K562 (cell line): ENCODE measurements around the gene ATP6V0D1. TPM values are rescaled to one million over a fixed set of nuclear protein-coding genes. Genes with fewer than 3 reads are reported as not detected.

Source experiments
- ARID4B ChIP-seq: sonication (generic); formaldehyde crosslinking; IDR thresholded peaks from 2 replicates; pipeline ENCODE4 v1.8.0; 2022; ENCODE audit warnings: mild to moderate bottlenecking, missing genetic modification reagents
- CBFA2T3 ChIP-seq: fragments of 450-650 bp; IDR thresholded peaks from 2 replicates; pipeline ENCODE4 v1.6.1; 2017
- HDAC6 ChIP-seq: IDR thresholded peaks from 2 replicates; pipeline ENCODE4 v1.6.1; 2012; ENCODE audit warnings: low read depth, mild to moderate bottlenecking, control low read depth, inconsistent platforms, low read length, moderate library complexity
- NFIC ChIP-seq: fragments of 450-650 bp; IDR thresholded peaks from 2 replicates; pipeline ENCODE4 v1.6.1; 2017; ENCODE audit warnings: mild to moderate bottlenecking, inconsistent platforms
- RBFOX2 ChIP-seq: fragments of 200-400 bp; formaldehyde crosslinking; IDR thresholded peaks from 2 replicates; pipeline ENCODE4 v1.6.1; 2017; ENCODE audit warnings: low read depth, mild to moderate bottlenecking, low read length, moderate library complexity
- SMAD1 ChIP-seq: fragments of 150-350 bp; IDR thresholded peaks from 2 replicates; pipeline ENCODE4 v1.6.1; 2014; ENCODE audit warnings: low read length, low read depth; ENCODE audit not compliant: partially characterized antibody
- ZNF134 ChIP-seq: fragments of 250-450 bp; sonication (Bioruptor Pico); conservative IDR thresholded peaks from 2 replicates; pipeline ENCODE4 v1.4.0; 2020
- ZNF717 ChIP-seq: fragments of 250-450 bp; sonication (Bioruptor Pico); IDR thresholded peaks from 2 replicates; pipeline ENCODE4 v1.5.0; 2021
- polyA plus RNA-seq, 8 experiments: library from polyadenylated mRNA; depleted of rRNA in 4 of 8; stranded (reverse) in 5 of 8; unstranded in 3 of 8; fragments of >200 nt; fragmentation: Nextera tagmentation in 2 of 8; fragmentation: Illumina TruSeq in 1 of 8; extraction: Ambion mirVana in 2 of 8; extraction: Trizol in 1 of 8; gene quantifications; 2 replicates each; pipeline versions ENCODE4 v1.2.1 to v1.2.3, GENCODE V29; 2011 to 2014; ENCODE audit warnings: inconsistent platforms in 1 of 8, missing spikeins in 1 of 8
- total RNA-seq, 7 experiments: library from RNA; depleted of rRNA in 6 of 7; stranded (reverse); fragments of >200 nt in 6 of 7; fragmentation: Illumina TruSeq in 2 of 7; extraction: Trizol in 2 of 7; gene quantifications; 2 replicates each; pipeline versions ENCODE4 v1.2.1 to v1.2.3, GENCODE V29; 2011 to 2021; ENCODE audit warnings: low replicate concordance in 1 of 7
- TF ChIP-seq, protein P1 (sequence below): fragments of 450-650 bp; IDR thresholded peaks from 2 replicates; pipeline ENCODE4 v1.6.1; 2014; ENCODE audit warnings: low read depth, mild to moderate bottlenecking, moderate library complexity, borderline replicate concordance
- TF ChIP-seq, protein P2 (sequence below): sonication (generic); formaldehyde crosslinking; IDR thresholded peaks from 2 replicates; pipeline ENCODE4 v1.8.0; 2022; ENCODE audit warnings: mild to moderate bottlenecking, low read depth, missing genetic modification reagents

Gene ATP6V0D1
- total and polyA plus RNA-seq, 9 of the 15 experiments (the other 6 are each of a cell fraction or from before 2014, with no cell fraction given): 23.2 to 69.7 (median 45.6) TPM

DNA sequence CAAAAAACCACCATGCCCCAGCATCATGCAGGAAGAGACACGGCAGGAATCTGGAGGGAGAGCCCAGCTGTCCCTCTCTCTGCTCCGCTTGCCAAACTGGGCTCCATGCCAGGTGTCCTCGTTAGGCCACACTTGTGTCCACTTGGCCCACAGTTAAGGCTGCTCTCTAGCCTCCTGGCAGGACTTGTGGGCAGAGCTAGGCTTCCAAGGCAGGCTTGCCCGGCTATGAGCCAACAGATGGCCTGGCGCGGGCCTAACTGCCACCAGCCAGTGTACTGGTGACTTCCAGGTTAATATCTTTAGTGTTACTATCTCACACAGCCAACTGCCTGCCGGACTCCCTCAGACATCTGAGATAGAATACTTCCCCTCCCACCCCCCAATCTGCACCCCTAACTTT is 10.6 kb downstream of the ATP6V0D1 start (continued):
- TF ChIP-seq, protein P1, sequence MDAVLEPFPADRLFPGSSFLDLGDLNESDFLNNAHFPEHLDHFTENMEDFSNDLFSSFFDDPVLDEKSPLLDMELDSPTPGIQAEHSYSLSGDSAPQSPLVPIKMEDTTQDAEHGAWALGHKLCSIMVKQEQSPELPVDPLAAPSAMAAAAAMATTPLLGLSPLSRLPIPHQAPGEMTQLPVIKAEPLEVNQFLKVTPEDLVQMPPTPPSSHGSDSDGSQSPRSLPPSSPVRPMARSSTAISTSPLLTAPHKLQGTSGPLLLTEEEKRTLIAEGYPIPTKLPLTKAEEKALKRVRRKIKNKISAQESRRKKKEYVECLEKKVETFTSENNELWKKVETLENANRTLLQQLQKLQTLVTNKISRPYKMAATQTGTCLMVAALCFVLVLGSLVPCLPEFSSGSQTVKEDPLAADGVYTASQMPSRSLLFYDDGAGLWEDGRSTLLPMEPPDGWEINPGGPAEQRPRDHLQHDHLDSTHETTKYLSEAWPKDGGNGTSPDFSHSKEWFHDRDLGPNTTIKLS: no peak
- peak; percentile 19; the same call in 1 of the 2 replicates for TF ChIP-seq CBFA2T3
- TF ChIP-seq ZNF134 (CRISPR knock-in tag): no peak
- no peak for TF ChIP-seq ZNF717 (CRISPR knock-in tag)
- TF ChIP-seq, protein P2, sequence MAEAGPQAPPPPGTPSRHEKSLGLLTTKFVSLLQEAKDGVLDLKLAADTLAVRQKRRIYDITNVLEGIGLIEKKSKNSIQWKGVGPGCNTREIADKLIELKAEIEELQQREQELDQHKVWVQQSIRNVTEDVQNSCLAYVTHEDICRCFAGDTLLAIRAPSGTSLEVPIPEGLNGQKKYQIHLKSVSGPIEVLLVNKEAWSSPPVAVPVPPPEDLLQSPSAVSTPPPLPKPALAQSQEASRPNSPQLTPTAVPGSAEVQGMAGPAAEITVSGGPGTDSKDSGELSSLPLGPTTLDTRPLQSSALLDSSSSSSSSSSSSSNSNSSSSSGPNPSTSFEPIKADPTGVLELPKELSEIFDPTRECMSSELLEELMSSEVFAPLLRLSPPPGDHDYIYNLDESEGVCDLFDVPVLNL (CRISPR knock-in tag): no peak
- TF ChIP-seq ARID4B (CRISPR knock-in tag): no peak
- peak; percentile 85 for TF ChIP-seq NFIC
- no peak for TF ChIP-seq SMAD1
- TF ChIP-seq HDAC6: no peak
- TF ChIP-seq RBFOX2: no peak
